LNCAP (cell line): Measurements from ENCODE around the gene IFRD2.

Source experiments
- TF ChIP-seq, protein P1 (sequence below): fragments of 450-650 bp; IDR thresholded peaks from 2 replicates; pipeline ENCODE4 v1.5.1; 2017; ENCODE audit warnings: mild to moderate bottlenecking

Gene IFRD2

DNA sequence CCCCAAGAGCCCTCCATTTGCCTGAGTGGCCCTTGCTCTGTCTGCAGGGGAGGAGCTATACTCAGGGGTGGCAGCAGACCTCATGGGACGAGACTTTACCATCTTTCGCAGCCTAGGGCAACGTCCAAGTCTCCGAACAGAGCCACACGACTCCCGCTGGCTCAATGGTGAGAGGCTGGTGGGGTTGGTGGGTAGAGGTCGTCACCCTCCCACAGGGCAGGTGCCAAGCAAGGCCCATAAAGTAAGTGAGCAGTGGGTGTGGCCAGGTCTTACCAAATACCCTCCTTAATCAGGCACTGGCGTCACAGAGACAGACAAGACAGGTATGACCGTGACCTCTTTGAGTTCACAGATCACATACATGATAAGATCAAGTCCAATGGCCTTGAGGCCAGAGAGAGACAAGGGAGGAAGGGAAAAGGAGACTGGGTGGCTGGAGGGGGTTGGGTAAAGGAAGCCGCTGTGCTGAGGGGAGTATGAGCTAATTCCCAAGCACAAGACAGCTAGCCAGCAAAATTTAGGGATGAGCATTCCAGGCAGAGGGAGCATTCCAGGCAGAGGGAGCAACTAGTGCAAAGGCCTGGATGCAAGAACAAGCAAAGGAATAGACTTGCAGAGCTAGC is 20.8 kb downstream of the IFRD2 start:
- TF ChIP-seq, protein P1, sequence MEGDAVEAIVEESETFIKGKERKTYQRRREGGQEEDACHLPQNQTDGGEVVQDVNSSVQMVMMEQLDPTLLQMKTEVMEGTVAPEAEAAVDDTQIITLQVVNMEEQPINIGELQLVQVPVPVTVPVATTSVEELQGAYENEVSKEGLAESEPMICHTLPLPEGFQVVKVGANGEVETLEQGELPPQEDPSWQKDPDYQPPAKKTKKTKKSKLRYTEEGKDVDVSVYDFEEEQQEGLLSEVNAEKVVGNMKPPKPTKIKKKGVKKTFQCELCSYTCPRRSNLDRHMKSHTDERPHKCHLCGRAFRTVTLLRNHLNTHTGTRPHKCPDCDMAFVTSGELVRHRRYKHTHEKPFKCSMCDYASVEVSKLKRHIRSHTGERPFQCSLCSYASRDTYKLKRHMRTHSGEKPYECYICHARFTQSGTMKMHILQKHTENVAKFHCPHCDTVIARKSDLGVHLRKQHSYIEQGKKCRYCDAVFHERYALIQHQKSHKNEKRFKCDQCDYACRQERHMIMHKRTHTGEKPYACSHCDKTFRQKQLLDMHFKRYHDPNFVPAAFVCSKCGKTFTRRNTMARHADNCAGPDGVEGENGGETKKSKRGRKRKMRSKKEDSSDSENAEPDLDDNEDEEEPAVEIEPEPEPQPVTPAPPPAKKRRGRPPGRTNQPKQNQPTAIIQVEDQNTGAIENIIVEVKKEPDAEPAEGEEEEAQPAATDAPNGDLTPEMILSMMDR = no peak

DNA sequence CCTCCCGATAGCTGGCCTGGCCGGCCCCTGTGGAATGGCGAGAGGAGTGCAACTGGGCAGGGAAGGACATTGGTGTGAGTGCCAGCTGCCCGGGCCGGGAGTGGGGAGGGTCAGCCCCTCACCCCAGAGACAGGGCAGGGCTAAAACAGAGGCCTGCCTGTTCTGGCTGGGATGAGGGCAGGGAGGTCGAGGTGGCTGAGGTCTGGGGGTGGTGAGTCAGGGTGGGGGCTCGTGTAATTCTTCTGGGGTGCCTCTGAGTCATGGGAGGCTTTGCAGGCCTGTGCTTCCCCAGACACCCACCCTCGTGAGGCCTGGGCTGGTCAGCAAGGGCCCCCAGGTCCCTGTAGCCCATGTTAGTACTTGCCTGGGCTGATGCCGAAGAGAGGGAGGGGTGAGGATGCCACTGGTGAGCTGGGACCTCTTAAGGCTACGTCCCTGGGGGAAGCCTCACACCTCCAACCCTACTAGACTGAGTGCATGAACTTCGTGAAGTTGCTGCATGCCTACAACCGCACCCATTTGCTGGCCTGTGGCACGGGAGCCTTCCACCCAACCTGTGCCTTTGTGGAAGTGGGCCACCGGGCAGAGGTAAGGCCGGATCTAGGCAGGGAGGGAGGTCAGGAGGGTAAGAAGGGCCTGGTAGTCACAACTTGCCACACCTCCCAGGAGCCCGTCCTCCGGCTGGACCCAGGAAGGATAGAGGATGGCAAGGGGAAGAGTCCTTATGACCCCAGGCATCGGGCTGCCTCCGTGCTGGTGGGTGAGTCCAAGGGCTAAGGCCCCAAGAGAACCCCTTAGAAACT is 21.6 kb downstream of the IFRD2 start:
- TF ChIP-seq, protein P1 = no peak

DNA sequence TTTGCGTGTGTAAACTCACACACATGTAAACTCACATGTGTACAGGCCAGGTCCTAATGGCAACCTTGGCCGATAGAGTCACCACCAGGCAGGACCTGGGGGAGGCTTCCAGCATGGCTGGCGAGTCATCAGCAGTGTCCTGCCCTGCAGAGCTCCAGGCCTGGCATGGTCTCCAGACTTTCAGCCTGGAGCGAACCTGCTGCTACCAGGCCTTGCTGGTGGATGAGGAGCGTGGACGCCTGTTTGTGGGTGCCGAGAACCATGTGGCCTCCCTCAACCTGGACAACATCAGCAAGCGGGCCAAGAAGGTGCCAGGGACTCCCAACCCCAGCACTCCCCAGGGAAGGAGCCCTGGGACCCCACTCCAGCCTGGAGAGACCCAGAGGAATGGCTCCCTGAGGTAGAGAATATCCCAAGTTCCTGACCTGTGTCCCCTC is 22.2 kb downstream of the IFRD2 start:
- TF ChIP-seq, protein P1 = no peak

DNA sequence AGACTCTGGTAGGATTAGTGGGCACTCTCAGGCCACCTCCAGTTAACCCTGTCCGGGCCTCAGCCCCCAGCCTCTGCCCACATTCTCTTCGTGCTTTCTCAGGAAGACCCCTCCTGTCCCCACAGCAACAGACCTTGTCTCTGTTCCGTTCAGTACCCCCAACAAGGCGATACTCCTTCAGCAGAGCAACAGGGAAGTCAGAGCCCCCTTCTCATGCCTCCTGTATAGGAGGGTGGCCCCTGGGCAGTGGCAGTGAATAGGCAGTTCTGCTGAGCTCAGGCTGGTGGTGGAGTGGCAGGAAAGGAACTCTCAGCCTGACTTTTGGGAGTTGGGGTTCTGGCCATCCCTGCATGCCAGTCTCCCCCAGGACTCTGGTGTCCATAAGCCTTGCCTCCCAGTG is 22.8 kb downstream of the IFRD2 start:
- TF ChIP-seq, protein P1 = no peak

DNA sequence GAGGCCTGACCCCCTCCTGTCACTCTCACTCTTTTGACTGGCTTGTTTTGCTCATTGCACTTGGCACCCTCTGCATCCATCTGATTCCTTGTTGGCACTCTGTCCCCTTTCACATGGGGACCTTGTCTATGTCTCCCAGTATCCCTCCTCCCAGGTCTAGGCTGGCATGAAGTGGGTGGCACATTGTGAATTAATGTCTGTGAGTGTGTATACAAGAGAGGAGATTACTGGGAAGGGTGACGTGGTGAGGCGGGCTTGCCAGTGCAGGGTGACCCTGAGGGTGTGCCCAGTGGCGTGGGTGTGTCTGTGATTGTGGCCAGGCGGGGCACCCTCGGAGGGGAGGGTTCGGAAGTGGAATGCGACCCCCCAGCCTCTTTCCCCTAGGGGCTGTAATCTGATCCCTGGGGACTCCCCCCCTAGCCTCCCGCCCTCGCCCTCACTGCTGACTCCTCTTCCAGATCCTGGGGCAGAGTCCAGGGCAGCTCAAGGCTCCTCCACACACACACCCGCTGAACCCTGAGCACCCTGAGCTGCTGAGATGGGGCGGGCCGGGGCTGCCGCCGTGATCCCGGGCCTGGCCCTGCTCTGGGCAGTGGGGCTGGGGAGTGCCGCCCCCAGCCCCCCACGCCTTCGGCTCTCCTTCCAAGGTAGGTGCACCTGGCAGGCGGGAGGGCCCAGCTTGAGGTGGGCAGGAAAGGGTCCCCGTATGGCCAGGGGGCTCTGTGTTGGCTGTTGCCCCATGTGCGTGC is 23.4 kb downstream of the IFRD2 start, which contains the start of gene SEMA3B:
TSS of gene SEMA3B (plus strand) at position 445 of the 749 bp plus-strand sequence. CDS start at position 539, 94 bp downstream.
- TF ChIP-seq, protein P1 = no peak

DNA sequence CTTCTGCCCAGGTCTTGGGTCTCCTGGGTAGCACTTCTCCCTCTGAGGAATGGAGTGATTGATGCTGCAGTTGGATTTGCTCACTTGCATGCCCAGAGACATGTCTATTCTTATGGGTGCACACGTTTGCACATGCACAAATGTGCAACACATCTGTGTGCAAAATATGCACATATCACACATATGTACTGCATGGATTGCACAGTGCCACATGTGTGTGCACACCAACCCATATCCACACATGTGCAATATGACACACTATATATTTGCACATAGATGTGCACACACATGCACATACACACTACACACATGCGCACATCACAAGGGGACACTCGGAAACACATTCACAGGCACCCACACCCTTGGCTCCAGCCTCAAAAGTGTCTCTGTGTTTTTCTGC is 24.0 kb downstream of the IFRD2 start:
- TF ChIP-seq, protein P1 = no peak

DNA sequence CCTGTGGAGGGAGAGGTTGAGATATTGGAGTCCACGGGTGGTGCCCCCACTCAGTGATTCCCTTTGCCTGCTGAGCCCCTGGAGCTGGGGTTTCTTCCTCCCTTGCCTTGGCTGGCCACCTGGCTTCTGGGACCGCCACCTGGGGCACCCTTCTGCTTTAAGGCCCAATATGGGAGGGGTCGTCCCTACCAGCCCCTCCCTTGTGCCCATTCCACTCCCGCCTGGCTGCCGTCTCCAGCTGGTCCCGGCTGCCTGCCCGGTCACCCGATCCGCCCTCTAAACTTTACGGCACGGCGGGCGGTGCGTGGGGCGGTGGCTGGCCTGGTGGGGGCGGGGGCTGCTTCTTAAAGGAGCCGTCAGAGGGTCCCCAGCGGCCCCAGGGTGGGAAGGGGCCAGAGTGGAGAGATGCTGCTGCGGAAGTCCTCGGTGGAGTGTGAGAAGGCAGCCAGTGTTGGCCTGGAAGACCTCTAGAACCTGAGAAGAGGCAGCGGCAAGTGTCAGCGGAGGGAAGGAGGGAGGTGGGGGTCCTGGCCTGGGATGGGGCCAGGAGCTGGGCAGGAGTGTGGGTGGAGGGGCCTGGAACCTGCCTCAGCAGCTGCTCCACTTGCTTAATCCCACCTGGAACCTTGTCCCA is 24.8 kb downstream of the IFRD2 start:
- TF ChIP-seq, protein P1 = no peak
